ENCODE measurements around the gene TMEM54.

DNA sequence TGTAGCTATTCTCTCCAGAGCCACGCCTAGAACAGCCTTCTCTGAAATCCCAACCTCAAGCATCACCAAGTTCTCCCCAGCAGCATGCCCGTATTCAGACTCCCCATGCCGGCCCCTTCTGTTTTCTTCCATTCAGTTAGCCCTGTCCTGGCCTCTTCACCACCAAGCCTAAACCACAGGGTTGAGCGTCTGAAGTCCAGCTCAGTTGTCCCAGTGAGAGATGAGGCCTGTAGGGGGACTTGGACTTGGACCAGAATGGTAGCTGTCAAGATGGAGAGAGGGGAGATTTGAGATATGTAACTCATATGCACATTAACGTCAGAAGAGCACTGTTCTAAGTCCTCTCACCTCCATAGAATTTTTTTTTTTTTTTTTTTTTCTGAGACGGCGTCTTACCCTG lies 5.5 kb upstream of the TMEM54 start:
- TF ChIP-seq, protein P1, sequence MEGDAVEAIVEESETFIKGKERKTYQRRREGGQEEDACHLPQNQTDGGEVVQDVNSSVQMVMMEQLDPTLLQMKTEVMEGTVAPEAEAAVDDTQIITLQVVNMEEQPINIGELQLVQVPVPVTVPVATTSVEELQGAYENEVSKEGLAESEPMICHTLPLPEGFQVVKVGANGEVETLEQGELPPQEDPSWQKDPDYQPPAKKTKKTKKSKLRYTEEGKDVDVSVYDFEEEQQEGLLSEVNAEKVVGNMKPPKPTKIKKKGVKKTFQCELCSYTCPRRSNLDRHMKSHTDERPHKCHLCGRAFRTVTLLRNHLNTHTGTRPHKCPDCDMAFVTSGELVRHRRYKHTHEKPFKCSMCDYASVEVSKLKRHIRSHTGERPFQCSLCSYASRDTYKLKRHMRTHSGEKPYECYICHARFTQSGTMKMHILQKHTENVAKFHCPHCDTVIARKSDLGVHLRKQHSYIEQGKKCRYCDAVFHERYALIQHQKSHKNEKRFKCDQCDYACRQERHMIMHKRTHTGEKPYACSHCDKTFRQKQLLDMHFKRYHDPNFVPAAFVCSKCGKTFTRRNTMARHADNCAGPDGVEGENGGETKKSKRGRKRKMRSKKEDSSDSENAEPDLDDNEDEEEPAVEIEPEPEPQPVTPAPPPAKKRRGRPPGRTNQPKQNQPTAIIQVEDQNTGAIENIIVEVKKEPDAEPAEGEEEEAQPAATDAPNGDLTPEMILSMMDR (IDR thresholded peaks at IDR 0.05; ENCODE audit: low read length) = no peak
- TF ChIP-seq EZH2 (optimal IDR thresholded peaks at IDR 0.05; ENCODE audit: low read depth, low read length) = no peak

All from MM.1S (cell line).